ENCODE data around the gene STK10.
"Not testable (repeated sequence)": the region's sequence is repeated elsewhere in the genome, so short reads cannot be mapped to it uniquely, and the experiment has no call there.

Gene STK10

DNA sequence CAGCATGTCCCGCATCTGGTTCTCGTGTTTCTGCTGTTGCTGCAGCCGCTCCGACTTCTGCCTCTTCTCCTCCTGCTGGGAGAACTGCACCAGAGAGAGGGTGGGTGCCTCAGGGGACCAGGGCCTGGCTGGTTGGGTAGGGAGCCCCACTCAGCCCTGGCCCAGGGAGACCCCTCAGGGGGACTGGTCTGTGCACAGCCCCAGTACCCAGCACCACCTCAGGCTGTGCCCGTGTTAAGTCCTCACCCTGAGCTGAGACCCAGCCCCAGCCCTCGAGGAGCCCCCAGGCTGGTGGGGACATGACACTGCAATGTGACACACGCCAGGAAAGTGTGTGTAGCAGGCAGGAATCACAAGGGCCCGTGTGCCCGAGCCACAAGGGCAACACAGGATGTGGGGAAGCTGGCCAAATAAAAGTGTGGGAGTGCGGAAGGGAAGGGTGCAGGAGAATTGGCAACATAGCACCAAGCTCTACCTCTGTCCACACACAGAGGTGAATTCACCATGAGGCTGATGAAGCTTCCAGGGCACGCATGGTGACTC lies 133.3 kb downstream of the STK10 start:
- DNase-seq (ENCODE audit: low read depth in 2 of 2) = no peak

DNA sequence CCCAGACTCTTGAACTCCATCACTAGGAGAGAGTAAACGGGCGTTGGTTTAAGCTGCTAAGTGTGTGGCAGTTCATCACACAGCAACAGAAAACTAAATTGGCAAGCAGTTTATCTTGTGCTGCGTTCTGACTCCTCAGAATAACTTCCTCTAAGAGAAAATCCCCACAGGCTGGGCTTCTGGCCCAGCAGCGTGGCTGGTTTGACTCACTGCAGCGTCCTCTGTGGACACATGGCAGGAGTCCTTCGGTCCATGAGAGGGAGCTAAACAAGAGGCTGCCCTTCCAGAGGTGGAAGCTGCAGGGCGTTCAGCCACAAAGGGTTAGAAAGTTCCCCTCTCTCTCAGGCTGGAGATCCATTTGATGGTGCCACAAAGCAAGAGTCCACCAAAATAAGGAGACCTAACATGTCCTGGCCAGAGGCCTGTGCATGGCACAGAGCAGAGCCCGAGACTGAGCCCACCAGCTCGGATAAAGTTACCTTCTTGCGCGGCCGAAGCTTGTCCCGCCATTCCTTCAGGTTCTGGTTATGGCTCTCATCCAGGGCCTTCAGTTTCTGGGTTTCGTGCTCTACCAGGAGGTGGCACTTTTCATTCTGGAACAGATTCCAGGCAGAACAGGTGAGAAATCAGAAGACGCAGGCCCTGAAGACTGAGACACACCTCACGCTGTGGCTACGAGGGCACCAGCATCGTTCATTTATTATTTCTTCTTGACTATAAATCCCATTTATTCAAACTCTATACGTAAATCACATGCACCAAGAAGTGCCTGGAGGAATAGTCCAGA lies 135.4 kb downstream of the STK10 start:
- no peak for DNase-seq (ENCODE audit: low read depth in 2 of 2)

DNA sequence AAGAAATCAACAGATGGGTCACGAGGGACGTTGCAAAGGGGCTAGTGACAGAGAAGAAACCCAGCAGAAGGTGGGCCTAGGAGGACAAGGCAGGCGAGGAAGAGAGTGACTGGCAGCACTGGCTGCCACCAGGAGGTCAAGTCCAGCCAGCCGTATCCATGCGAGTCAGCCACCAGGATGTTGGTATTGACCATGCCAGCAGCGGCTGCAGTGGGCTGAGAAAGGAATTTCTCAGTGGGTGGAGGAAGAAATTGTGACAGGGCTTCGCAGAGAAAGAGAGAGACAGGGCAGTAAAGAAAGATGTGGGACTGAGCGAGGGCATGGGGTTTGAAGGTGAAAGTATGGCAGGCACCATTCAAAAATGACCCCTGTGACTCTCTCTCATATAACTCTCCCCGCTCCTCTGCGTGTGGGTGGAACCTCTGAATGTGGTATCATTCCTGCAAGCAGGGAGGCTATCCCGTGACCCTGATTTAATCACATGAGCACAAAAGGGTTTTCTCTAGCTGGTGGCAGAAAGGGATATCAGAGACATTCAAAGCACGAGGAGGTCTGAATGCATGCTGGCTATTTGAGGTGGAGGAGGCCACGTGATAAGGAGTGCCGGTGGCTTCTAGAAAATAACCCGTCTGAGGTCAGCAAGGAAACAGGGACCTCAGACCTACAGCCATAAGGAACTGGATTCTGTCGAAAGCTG lies 136.2 kb downstream of the STK10 start:
- DNase-seq (ENCODE audit: low read depth in 2 of 2) = no peak

DNA sequence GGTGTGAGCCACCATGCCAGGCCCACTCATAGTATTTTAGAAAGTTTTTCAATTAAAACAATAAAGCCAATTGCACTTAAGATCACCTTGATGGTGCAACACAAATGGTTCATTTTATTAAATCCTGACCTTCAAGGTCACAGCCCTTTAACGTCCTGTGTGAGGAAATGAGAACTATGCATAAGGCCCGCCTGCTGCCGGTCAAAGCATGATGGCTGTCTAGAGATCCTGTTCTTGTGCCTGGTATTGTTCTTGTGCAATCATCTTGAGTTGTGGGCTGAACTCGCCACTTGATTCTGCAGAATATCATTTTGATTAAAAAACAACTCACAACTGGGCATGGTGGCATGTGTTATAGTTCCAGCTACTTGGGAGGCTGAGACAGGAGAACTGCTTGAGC lies 137.9 kb downstream of the STK10 start:
- DNase-seq (ENCODE audit: low read depth in 2 of 2) = no peak

DNA sequence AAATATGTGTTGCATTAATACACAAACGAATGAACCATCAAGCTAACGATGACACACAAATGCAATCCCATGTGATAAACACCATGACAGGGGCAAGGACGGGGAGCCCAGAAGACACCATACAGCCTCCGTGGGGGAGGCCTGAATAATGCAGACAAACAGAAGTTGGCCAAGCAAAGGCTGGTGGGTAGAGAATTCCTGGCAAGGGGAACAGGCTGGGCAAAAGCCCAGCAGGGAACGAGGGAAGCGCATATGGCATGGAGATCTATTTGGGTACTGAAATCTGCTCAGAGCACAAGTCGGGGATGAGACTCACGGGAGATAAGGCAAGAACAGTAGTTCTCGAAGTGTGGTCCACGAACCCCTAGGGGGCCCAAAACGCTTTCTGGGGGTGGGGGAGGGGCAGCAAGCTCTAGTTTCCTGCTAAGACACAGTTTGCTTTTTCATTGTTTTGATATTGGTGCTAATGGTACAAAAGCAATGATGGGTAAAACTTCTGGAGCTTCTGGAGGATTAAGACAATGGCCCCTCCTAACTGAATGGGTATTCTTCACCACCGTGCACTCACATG lies 138.7 kb downstream of the STK10 start:
- DNase-seq (ENCODE audit: low read depth in 2 of 2) = no peak

DNA sequence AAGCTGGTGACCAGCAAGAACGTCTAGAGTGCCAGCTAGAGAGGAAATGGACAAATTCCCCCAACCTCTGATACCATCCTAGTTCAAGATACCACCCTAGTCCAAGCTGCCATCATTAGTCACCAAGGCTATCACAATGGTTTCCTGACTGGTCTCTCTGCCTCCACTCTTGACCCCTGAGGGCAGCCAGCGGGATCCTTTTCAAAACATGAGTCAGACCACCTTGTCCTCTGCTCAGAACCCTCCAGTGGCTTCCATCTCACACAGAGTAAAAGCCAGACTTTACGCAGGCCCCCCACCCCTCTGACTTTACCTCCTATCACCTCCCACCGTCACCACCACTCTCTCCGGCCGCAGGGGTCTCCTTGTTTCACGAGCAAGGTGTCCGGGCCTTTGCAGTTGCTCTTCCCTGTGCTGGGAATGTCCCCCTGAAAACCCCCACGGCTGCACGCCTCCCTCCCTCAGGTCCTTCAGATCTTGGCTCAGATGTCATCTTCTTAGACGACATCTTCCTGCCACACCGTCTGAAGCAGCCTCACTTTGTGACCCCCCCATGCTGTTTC lies 139.4 kb downstream of the STK10 start:
- DNase-seq (ENCODE audit: low read depth in 2 of 2) = no peak

DNA sequence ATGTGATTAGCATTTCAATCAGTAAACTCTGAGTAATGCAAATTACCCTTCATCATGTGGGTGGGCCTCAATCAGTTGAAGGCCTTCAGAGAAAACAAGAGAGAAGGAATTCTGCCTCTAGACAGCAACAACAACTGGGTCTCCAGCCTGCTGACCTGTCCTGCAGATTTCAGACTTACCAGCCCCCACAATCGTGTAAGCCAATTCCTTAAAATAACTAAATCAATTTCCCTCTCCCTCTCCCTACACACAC lies 139.9 kb downstream of the STK10 start:
- no peak for DNase-seq (ENCODE audit: low read depth in 2 of 2)

DNA sequence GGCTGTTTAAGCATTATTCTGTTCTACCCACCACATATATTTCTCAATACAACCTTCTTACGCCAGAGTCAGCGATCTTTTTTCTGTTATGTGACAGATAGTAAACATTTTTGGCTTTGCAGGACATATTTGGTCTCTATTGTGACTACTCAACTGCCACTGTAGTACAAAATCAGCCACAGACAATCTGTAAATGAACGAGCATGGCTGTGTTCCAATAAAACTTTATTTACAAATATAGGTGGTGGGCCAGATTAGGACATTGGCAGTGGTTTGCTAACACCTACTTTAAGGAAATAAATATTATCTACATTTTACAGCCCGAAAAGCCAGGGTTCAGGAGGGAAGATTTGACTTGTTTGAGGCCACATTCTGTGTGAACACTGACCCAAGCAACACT lies 141.4 kb downstream of the STK10 start:
- no peak for DNase-seq (ENCODE audit: low read depth in 2 of 2)

DNA sequence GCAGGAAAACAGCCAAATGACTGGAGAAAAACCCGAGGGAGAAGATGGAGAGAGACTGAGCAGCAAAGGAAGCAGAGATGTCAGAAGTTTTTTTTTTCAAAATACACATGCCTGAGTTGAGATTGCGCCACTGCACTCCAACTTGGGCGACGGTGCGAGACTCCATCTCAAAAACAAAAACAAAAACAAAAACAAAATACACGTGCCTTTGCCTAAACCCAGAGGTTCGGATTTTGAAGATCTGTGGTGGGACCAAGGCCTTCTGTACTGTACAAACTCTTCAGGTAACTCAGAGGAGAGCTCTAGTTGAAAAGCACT lies 142.8 kb downstream of the STK10 start:
- DNase-seq (ENCODE audit: low read depth in 2 of 2) = no peak

DNA sequence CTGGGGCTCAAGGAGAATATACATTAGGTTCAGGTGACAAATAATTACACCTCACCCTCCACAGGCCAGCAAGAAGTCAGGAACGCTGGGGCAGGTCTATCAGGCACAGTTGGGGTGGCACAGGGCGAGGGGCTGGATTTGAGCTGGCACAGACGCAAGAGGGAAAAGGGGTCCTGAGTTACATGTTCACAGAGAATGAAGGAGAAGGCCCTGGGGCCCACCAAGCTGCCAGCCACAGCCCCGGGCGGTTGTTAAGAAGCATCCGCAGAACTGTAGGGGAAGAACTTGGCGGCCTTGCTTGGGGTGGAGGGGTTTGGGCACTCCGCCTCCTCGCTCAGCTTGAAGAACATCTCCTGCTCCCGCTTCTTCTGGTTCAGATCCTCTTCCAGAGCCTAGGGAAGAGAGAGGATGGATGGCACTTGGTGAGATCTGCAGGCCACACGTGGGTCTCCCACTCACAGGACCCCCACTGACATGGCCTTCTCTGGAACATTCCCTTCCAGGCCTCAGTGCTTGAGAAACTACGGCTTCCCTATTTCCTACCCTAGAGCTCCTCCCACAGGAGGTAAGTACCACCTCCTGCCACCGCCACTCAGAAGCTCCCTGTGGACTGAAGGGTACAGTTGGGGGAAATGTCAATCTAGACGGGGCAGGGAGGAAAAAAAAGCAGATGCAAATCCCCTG lies 143.3 kb downstream of the STK10 start:
- no peak for DNase-seq (ENCODE audit: low read depth in 2 of 2)

DNA sequence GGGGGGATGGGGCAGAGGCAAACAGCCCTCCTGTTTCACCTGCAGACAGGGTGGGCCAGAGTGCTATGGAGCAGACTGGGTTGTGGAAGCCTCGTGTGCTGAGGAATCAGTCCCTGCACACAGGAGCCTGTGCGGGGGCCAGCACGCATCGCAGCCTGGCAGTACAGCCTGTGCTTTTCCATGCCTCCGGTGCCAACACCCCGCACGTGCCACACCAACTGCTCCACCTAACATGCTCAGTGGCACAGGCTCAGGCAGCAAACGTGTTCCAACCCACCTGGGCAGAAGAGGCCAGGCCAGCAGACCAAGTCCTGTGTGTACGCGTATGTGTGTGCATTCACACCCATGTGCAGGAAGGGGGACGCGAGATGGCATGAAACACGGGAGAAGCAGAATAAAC lies 144.2 kb downstream of the STK10 start:
- DNase-seq (ENCODE audit: low read depth in 2 of 2) = no peak

DNA sequence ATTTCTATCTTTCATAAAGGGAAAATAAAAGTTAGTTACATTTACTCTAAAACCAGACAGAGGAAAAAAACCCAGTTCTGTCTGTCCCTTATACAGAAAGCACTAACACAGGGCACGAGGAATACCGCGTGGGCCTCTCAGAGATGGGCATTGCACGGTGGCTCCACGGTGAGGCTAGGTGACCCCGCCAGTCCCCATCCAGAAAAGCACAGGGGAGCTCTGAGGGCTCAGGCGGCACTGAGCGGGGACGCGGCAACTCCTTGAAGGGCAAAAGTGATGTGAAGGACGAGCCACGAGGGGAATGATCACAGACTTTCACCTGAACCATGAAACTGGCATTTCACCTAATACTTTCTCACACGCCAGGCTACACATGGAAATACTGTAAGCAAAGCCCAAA lies 145.8 kb downstream of the STK10 start:
- no peak for DNase-seq (ENCODE audit: low read depth in 2 of 2)

DNA sequence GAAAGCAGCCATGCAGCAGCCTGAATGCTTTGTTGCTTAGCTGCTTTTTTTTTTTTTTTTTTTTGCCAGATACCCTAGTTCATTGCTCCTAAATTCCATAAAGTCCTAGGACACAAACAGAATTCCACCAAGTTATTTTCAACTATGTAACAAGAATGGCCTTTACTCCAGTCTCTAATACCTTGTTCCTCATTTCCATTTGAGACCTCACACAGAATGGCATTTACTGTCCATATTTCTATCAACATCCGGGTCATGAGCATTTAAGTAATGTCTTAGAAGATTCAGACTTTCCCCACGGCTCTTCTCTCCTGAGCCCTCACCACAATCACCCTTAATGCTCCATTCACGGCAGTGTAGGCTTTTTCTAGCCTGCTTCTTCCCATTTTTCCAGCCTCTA lies 149.9 kb downstream of the STK10 start:
- no peak for DNase-seq (ENCODE audit: low read depth in 2 of 2)

DNA sequence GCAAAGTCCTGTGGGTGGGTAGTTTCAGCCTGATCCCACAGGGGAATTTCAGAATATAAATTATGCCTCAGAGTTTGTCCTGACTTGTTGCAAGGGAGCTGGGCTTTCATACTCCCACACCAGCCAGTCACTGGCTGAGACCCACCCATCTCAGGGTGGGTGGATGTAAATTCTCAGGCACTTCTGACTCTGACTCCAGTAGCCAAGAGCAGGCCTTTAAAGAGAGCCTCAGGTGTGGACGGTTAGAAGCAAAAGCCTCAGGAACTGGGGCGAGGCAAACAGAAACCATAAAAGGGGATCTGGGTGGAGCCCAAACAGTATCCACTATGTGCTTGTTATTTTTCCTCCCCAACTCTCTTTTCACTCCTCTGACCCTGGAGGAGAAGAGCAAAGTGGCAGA lies 153.0 kb downstream of the STK10 start:
- peak in 1 of 2 donors; percentile 7 for DNase-seq (ENCODE audit: low read depth in 2 of 2)

DNA sequence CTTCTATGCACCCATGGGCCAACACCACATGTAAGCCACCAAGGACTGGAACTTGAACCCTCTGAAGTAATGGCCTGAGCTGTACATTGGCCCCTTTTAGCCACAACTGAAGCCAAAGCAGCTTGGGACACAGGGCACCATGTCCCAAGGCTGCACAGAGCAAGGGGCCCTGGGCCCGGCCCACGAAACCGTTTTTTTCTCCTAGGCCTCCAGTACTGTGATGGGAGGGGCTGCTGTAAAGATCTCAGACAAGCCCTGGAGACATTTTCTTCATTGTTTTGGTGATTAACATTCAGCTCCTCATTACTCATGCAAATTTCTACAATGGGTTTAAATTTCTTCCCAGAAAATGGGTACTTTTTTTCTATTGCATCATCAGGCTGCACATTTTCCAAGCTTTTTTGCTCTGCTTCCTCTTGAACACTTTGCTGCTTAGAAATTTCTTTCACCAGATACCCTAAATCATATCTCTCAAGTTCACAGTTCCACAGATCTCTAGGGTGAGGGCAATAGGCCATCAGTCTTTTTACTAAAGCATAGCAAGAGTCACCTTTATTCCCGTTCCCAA lies 156.0 kb downstream of the STK10 start:
- no peak for DNase-seq (ENCODE audit: low read depth in 2 of 2)

DNA sequence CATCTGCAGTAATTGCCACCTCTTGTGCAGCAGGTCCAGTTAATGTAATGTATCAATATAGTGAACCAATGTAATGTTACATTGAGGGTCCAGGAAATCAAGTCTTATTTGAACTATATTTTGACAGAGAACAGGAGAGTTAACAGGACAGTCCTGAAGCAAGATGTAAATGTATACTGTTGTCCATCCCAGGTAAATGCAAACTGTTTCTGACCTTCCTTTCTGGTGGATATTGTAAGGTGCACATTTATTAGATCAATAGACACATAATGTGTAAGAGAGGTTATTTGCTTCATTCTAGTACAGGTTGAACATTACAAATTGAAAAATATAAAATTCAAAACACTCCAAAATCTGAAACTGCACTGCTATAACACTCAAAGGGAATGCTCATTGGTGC lies 158.1 kb downstream of the STK10 start:
- DNase-seq (ENCODE audit: low read depth in 2 of 2) = no peak

DNA sequence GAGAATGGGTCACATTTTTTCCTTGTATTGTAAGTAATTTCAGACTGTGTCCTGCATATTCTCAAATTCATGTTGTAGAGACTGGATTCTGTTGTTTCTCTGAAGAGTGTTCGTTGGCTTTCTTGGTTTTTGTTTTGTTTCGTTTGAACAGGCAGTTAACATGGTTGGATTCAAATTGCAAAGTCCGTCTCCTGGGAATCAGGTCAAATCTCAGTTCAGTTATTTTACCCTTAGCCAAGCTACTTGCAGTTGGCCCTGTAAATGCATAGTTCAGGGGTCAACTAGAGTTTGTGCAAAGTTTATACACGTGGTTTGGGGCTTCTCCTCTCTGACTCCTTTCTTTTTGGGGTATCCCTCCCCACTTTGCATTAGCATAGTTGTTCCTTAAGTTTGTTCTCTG lies 159.9 kb downstream of the STK10 start:
- DNase-seq (ENCODE audit: low read depth in 2 of 2) = no peak

DNA sequence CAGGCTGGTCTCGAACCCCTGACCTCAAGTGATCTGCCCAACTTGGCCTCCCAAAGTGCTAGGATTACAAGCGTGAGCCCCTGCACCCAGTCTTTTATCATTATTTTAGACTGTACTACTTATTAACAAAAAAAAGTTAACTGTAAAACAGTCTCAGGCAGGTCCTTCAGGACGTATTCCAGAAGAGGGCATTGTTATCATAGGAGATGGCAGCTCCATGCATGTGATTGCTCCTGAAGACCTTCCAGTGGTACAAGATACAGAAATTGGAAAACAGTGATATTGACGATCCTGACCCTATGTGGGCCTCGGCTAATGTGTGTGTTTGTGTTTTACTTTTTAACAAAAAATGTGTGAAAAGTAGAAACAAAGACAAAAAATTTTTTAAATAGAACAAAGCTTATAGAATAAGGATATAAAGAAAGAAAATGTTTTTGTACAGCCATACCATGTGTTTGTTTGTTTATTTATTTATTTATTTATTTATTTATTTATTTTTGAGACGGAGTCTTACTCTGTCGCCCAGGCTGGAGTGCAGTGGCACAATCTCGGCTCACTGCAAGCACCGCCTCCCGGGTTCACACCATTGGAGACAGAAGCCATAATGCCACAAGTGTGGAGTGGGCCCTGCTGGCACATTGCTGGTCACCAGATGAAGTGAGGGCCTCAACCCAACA lies 167.8 kb downstream of the STK10 start:
- DNase-seq (ENCODE audit: low read depth in 2 of 2) = not testable (repeated sequence)

DNA sequence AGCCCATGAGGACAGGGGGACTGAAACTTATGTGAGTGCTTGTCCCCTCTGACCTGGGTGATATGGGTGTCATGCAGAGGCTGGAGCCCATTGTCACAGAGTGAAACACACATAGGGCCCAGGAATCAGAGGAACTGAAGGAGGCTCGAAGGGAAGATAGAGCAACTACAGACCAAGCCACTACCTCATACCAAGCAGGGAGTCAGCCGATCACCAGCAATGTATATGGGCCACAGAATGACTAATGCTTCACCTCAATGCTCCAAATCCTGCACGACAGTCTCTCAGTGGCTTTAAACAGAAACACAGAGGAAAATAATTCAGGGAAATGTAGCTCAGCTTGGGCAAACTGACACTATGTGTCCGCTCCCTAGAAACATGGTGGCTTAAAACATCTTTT lies 172.7 kb downstream of the STK10 start:
- DNase-seq (ENCODE audit: low read depth in 2 of 2) = no peak

DNA sequence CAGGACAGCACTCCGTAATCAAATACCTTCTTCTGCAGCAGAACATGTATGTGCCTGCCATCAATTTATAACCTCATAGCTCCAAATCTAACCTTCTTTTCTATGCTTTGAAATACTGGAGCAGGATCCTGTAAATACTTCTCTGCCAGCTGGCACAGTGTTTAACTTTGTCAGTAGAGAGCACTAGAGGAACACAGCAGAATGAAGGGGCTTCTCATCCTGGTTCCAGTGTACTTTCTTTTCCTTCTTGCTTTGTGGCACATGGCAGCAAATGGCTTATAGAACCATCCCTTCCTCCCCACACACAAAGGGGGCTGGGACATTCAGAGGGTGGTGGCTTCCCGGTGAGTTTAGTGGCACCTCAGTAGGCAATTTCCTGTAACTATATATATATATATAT lies 177.7 kb downstream of the STK10 start:
- DNase-seq (ENCODE audit: low read depth in 2 of 2) = no peak

DNA sequence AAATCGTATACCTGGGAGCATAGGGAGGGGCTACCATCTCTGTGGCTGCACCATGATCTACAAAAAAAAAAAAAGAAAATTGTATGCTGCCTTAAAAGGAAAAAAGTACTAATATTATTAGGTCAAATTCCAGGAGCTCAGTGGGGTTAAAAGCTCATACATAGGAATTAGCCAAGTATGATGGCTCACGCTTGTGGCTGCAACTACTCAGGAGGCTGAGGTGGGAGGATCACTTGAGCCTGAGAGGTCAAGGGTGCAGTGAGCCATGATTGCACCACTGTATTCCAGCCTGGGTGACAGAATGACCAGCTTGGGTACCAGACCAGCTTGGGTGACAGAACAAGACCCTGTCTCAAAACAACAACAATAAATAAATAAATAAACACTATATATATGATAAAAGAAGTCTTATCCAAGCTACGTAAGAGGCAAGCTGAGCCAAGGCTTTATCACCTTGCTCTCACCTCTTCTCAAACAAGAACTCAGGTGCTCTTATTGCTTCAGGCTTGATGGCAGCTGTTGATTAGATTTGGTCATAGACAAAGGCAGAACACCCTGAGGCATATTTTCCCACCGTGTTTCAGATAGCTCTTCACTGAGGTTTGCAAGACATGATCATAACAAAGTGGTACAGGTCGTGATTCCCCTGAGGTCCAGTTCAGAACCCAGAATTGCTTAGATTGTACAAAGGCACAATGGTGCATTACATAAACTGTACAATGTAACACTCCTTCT lies 178.3 kb downstream of the STK10 start:
- DNase-seq (ENCODE audit: low read depth in 2 of 2) = no peak

Data from stimulated activated CD4-positive, alpha-beta T cell treated with anti-CD3 and anti-CD28 coated beads, Interleukin-4, amount 100 ng/mL, for 48 hours (primary cell).